DMS 273 (cell line): ENCODE data around the gene PLCG1.
A peak's percentile ranks its signal among the peaks of the same experiment; 100 is the strongest.

Source experiments
- DNase-seq: peaks from one replicate; lab custom pipeline; 2025; ENCODE audit not compliant: unreplicated experiment; lab: John Stamatoyannopoulos, UW

PLCG1 gene

DNA sequence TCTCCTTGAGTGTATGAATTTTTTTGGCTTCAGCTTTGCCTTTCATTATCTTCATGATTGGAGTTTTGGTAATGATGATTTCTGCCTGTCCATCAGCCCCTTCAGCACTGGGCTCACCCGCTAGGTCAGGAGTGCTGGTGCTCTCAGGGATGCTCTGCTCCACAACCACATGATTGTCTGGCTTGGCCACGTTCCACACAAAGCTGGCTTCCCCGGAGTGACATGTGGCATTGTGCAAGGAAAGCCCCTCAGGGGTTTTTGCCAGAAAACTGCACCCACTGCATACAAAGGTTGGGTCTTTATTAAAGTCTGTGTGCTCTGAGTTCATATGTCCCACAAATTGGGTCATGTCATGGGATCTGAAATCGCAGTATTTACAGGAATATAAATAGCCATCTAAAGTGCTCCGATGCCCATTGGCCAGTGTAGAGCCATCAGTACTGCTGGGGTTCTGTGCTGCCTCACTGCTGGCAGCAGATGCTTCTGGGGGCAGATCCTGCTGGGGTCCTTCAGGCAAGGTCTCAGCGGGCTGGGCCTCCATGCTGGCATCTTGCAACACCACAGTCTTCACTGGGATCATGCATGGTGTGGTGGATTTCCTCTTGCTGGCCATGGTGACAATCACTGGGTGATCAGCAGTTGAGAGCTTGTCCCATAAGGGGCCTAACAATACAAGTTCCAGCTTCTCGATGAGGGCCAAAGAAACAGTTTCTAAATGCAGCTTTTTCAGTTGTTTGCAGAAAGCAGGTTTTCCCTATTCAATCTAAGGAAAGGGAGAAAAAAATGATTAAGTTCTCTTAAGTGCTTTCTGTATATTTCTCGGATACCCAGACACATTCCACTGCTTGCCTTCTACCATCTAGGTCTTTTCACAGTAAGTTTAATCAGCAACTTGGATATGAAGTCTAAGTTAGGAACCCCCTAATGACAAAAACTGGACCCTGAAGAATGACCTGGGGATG lies 67.2 kb downstream of the PLCG1 start:
- no peak for DNase-seq

DNA sequence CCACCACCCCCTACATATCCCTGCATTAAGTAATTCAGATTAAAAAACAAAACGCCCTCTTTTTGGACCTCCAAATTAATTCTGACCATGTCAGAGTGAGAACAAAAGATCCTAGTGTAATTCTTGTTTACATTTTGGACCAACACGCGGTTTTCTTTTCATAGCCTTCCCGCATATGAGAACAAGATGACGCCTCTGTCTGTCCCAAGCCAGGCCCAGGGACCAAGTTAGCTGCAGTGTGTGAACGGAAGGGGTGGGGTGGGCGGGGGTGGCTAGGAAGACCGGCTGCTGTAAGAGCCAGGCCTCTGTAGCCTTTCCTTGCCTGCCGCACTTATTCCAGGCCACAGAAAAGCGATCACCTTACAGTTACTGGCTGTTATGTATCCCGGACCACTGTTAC lies 68.0 kb downstream of the PLCG1 start:
- DNase-seq = no peak

DNA sequence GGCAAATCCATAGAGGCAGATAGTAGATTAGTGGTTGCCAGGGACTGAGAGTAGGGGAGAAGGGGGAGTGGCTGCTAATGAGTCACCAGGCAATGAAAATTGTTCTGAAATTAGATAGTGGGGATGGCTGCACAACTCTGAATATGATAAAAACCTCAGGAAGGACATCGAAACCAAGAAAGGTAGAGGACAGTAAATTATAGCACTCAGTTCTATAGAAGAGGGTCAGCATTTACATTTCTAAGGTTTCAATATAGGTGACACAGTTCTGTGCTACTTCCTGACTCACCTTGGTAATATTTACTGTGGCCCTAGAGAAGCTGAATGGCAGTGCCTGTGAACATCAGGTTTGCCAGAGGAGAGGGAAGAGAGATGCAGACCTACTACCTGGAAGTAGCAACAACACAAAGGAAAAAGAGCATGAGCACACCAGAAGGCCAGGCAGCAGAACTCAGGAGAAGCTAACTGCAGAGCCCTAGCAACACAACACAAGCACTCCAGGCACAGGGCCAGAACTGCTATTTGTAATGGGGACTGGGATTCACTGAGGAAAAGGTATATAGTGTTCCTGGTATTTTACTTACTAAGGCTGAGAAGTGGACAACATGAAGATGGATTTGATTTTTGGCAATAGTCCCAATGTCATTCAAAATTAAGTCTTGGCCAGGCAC lies 75.9 kb downstream of the PLCG1 start:
- peak; percentile 53 for DNase-seq

DNA sequence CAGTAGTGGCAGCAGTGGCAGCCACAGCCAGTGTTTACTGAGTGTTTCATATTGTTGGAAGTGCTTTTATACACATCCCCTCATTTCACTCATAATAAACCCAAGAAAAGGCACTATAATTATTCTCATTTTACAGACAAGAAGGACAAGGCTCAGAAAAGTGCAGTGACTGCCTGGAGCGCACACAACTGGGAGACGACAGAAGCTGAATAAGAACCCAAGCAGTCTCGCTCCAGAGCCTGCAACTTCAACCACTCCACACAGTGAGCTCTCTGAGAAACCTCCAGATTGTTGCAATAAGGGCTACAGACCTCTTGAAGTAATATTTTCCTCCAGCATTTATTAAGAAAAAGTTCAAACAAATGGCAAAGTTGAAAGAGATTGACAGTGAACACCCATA lies 76.9 kb downstream of the PLCG1 start:
- no peak for DNase-seq

DNA sequence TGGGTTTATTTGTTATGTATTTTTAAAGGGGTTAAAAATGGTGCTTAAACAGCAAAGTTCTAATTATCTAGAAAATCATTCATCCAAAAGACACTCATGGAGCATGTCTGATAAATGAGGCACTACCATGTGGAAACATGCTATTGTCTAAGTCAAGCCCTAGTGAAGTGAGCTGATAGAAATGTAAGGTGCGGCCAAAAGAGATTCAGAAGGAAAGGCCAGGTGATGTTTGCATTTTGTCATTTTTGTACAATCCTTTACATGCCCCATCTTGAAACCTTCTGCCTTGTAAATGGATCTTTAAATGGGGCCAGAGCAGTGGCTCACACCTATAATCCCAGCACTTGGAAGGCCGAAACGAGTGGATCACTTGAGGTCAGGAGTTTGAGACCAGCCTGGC lies 77.3 kb downstream of the PLCG1 start:
- no peak for DNase-seq

DNA sequence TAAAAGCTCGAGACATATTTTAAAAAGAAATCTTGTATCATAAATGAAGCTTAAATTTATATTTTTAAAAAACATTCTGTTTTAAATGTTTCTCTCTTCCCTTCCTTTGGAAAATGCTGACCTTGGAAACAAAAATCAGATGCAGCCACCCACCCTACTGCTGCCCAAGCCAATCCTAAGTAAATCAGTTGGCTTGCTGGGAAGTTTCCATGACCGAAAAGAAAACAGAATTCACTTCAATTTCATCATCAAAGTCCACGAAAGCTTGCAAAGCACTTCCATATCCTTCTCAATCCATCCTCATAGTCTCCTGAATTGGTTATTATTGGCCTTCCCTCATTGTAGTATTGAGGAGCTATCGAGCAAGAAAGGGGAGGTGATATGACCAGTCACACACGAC lies 80.1 kb downstream of the PLCG1 start:
- DNase-seq = no peak

DNA sequence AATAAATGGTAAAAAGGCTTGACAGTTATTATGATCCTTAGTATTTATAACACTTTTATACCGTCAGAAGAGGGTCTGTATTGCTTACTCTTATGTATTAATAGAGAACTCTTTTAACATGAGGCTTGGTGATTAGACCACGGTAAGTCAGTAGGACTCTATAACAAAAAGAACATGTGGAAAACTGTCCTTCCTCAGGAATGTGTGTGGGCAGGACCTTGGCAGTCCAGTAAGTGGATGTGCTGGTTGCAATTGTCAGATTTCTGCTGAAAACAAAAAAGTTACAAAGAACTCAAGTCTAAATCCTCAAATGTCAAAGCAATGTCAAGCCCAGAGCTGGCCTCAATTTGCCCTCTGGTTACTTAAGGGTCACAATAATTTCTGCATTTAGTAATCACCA lies 81.1 kb downstream of the PLCG1 start:
- no peak for DNase-seq

DNA sequence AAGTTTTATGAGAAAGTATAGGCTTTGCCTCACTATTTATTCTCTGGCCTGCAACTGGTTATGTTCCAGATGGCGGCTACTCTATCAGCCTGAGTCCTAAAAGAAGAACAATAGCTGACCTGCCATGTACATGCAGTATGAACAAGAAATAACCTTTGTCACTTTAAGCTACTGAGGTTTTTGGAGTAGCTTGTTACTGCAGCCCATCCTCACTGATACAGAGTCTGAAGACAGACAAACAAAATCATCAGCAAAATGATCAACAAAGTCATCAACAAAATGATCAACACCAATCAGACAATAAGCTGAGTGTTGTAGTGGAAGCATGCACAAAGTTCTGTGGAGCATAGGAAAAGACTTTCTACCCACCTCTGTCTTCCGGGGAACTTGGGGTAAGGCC lies 82.5 kb downstream of the PLCG1 start:
- no peak for DNase-seq

DNA sequence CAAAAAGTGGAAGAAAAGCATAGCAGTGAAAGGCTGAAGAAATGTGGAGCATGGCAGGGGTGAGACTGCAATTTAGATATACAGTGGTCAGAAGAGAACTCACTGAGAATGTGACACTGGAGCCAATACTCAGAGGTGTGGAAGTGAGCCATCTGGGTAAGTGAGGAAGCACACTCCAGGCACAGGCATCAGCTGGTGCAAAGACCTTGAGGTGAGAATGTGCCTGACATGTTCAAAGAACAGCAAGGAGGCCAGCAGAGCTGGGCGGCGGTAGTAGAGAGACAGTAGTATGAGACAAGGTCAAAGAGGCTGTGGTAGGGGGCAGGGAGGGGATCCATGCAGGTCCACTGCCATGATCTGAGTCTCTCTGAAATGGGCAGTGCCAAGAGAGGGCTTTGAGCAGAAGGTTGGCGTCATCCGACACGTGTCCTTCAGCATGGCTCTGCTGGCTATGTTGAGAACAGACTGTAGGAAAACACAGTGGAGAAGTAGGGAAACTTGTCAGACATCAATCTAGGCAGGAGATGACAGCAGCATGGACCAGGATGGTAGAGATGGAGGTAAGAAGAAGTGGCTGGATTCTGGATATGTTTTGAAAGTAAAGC lies 84.4 kb downstream of the PLCG1 start:
- no peak for DNase-seq

DNA sequence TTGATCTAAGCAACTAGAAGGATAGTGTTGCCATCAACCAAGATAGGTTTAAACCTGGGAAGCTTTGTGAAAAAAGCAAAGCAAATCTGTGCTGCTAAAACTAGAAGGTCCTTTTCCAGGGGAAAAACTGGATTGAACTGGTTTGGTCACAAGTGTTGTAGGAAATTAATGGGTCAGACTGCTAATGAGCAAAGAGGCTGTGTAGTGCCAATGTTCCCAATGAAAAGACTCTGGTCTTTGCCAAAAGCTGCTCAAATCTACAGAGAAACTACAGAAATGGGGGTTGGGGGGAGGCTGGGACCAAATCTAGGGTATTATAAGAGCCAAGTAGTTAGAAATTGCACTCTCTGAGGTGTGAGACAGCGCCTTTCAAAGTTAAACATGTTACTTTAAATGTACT lies 85.0 kb downstream of the PLCG1 start:
- no peak for DNase-seq

DNA sequence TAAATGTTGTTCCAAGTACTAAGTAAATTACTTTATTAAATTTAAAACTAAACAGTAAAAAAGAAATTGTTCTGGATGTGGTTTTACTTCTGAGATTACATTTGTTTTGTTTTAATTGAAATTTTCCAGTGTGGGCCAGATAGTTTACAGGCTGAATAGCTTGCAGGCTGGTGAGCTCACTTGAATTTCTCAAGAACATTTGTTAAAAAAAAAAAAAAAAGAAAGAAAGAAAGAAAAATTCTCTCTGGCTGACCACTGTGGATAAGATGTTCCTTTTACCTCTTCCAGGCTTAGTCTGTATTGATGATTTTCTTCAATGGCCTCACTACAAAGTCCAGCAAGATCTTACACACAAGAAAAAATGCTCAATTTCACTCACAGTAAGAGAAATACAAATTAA lies 85.4 kb downstream of the PLCG1 start:
- DNase-seq = no peak

DNA sequence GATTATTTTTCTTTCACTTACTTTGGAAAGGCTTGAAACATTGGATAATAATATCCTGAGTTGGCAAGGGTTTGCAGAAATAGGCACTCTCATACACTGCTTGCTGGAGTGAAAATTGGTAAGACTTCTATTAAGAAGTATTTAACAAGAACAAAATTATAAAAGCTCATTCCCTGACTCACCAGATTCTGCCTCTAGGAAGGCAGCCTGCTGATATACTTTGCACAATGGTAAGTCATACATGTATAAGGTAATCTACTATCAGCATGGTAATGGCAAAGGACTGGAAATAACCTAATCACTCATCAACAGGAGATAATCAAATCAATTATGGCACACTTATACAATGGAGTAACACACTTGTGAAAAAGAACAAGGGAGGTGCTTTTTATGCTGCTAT lies 85.8 kb downstream of the PLCG1 start:
- DNase-seq = no peak

DNA sequence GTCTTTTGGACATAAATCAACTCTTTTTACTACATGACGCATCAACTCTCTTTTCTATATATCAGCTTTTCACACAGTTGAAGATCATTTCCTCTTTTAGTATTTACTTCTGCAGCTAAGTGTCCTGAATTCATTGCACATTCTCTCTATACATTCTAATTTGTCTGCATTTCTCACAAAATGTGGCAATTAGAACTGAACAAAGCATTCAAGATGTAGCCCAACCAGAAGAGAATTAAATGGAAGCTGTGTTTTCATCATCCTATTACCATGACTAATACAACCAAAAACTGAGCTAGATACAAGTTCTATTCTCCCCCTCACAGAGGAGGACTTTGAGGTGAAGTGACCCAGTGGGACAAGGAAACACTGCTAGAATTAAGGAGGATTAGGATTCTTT lies 86.9 kb downstream of the PLCG1 start:
- DNase-seq = no peak

DNA sequence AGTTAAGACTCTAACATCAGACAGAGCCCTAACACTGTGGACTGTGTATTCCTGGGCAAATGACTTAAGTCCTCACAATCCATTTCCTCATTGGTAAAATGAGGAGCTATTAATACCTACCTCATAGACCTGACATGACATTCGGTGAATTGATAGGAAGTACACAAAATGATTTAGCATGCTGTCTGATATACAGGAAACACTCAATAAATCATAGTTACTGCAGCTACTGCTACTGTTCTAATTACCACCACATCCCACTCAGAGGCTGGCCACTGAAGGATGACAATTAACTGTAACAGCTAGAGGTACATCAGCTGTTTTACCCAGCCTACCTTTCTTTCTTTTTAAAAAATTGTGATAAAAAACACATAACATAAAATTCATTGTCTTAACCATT lies 87.7 kb downstream of the PLCG1 start:
- no peak for DNase-seq

DNA sequence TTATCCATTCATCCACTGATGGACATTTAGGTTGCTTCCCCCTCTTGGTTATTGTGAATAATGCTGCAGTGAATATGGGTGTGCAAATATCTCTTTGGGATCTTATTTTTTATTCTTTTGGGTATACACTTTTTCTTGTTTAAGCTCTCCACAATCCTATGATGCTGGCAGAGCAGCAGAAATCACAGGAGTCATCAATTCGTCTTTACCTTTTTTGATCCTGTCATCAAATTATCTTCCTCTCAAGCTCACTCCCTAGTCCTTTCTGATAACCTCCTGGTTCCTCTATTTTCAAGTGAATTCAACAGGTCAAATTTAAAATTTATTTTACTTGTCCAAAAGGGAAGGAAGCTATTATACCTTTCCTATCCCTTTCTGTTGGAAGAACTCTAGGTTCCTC lies 89.1 kb downstream of the PLCG1 start:
- no peak for DNase-seq
